IMR-90 (cell line): Measurements from ENCODE around the gene CMSS1. TPM values are rescaled to one million over a fixed set of nuclear protein-coding genes. Genes with fewer than 3 reads are reported as not detected.

Source experiments
- ATAC-seq: fragments of 200-7000 bp; cut with Tn5 transposase; 2 replicates; pipeline ENCODE4 v1.9.1; 2020; ENCODE audit warnings: low read depth, mild to moderate bottlenecking, moderate library complexity
- BruUV-seq: library from RNA; stranded (reverse); fragments of 400-500 nt; replicated peaks from 2 replicates; lab custom pipeline; 2021; lab: Mats Ljungman, UMichigan
- CTCF ChIA-PET: fragments of 300-600 bp; formaldehyde crosslinking; extraction: SDS; loops from one replicate; lab custom pipeline; 2021; ENCODE audit warnings: antibody characterized with exemption; lab: Yijun Ruan, JAX
- POLR2A ChIA-PET: fragments of 300-600 bp; sonication (Branson Sonifier 250); formaldehyde crosslinking; loops from one replicate; lab custom pipeline; 2022; ENCODE audit warnings: antibody characterized with exemption; ENCODE audit not compliant: unreplicated experiment; lab: Charles Lee
- DNase-seq: peaks from one replicate; pipeline ENCODE4 v3.0.0; 2013
- H2AFZ ChIP-seq: replicated peaks from 2 replicates; pipeline ENCODE3; 2013; ENCODE audit warnings: low read length, mild to moderate bottlenecking; ENCODE audit not compliant: poor library complexity
- H2AK5ac ChIP-seq: 2 replicates; pipeline ENCODE4 v1.6.1; 2013; ENCODE audit warnings: low read depth, low read length, inconsistent platforms
- H2AK9ac ChIP-seq: replicated peaks from 2 replicates; pipeline ENCODE3; 2013; ENCODE audit warnings: mild to moderate bottlenecking, low read depth, low read length, moderate library complexity; ENCODE audit not compliant: poor library complexity
- H2BK120ac ChIP-seq: 2 replicates; pipeline ENCODE4 v1.6.1; 2013; ENCODE audit warnings: low read depth, low read length, inconsistent platforms
- H2BK15ac ChIP-seq: 3 replicates; pipeline ENCODE4 v1.6.1; 2013; ENCODE audit warnings: low read depth, low read length, inconsistent platforms
- H2BK20ac ChIP-seq: 2 replicates; pipeline ENCODE4 v1.6.1; 2013; ENCODE audit warnings: low read depth, mild to moderate bottlenecking, inconsistent platforms, low read length, moderate library complexity
- H2BK5ac ChIP-seq: 2 replicates; pipeline ENCODE4 v1.6.1; 2013; ENCODE audit warnings: mild to moderate bottlenecking, low read depth, low read length, inconsistent platforms; ENCODE audit not compliant: poor library complexity, severe bottlenecking
- H3K14ac ChIP-seq: replicated peaks from 2 replicates; pipeline ENCODE4 v1.6.1; 2013; ENCODE audit warnings: low read depth, low read length, inconsistent platforms
- H3K18ac ChIP-seq: 2 replicates; pipeline ENCODE4 v1.6.1; 2013; ENCODE audit warnings: low read depth, low read length, control low read depth
- H3K23ac ChIP-seq: 2 replicates; pipeline ENCODE4 v1.6.1; 2013; ENCODE audit warnings: low read depth, low read length, inconsistent platforms
- H3K27ac ChIP-seq: 2 replicates; pipeline ENCODE4 v1.5.1; 2013; ENCODE audit warnings: mild to moderate bottlenecking, control low read depth, low read length; ENCODE audit not compliant: insufficient read depth
- H3K27me3 ChIP-seq: 2 replicates; pipeline ENCODE4 v1.6.1; 2013; ENCODE audit warnings: low read length; ENCODE audit not compliant: control insufficient read depth, insufficient read depth
- H3K36me3 ChIP-seq: 2 replicates; pipeline ENCODE4 v1.6.1; 2013; ENCODE audit warnings: low read length, mixed read lengths; ENCODE audit not compliant: control insufficient read depth, insufficient read depth
- H3K4ac ChIP-seq: 2 replicates; pipeline ENCODE4 v1.6.1; 2013; ENCODE audit warnings: low read depth, low read length, inconsistent platforms
- H3K4me1 ChIP-seq: 2 replicates; pipeline ENCODE4 v1.6.1; 2013; ENCODE audit warnings: low read length, mixed read lengths; ENCODE audit not compliant: control insufficient read depth, insufficient read depth
- H3K4me2 ChIP-seq: 2 replicates; pipeline ENCODE4 v1.6.1; 2013; ENCODE audit warnings: low read depth, mild to moderate bottlenecking, control low read depth, low read length, moderate library complexity
- H3K4me3 ChIP-seq: 2 replicates; pipeline ENCODE4 v1.5.1; 2013; ENCODE audit warnings: low read depth, mild to moderate bottlenecking, control low read depth, low read length, moderate library complexity; ENCODE audit not compliant: insufficient read depth
- H3K56ac ChIP-seq: 2 replicates; pipeline ENCODE4 v1.6.1; 2013; ENCODE audit warnings: low read length, inconsistent platforms; ENCODE audit not compliant: insufficient read depth; ENCODE audit errors: extremely low read depth
- H3K79me1 ChIP-seq, 2 experiments: 2 replicates each; pipeline ENCODE4 v1.6.1; 2013; ENCODE audit warnings: low read length in 2 of 2, inconsistent platforms in 1 of 2, low read depth in 1 of 2
- H3K9ac ChIP-seq: 2 replicates; pipeline ENCODE4 v1.6.1; 2013; ENCODE audit warnings: low read depth, low read length, control low read depth
- H3K9me1 ChIP-seq: 2 replicates; pipeline ENCODE4 v1.6.1; 2013; ENCODE audit warnings: low read length, inconsistent platforms; ENCODE audit not compliant: insufficient read depth
- H3K9me3 ChIP-seq: 2 replicates; pipeline ENCODE4 v1.6.1; 2013; ENCODE audit warnings: low read length; ENCODE audit not compliant: control insufficient read depth, insufficient read depth
- H4K20me1 ChIP-seq: 2 replicates; pipeline ENCODE4 v1.6.1; 2013; ENCODE audit warnings: low read length, inconsistent platforms; ENCODE audit not compliant: insufficient read depth
- H4K5ac ChIP-seq: 2 replicates; pipeline ENCODE4 v1.6.1; 2013; ENCODE audit warnings: mild to moderate bottlenecking, low read depth, low read length, control low read depth
- H4K8ac ChIP-seq, 2 experiments: 2 replicates each; pipeline ENCODE4 v1.6.1; 2013; ENCODE audit warnings: low read depth in 2 of 2, low read length in 2 of 2, control low read depth in 1 of 2, inconsistent platforms in 1 of 2
- H4K91ac ChIP-seq: 2 replicates; pipeline ENCODE4 v1.6.1; 2013; ENCODE audit warnings: low read depth, low read length, inconsistent platforms; ENCODE audit not compliant: insufficient read depth
- BHLHE40 ChIP-seq: fragments of 150-350 bp; IDR thresholded peaks from 2 replicates; pipeline ENCODE4 v1.6.1; 2016; ENCODE audit warnings: mild to moderate bottlenecking, low read depth, low read length
- CEBPB ChIP-seq: IDR thresholded peaks from 2 replicates; pipeline ENCODE4 v1.6.1; 2012; ENCODE audit warnings: low read depth, low read length, improper control_type of control experiment
- CHD1 ChIP-seq: IDR thresholded peaks from 2 replicates; pipeline ENCODE4 v1.6.1; 2012; ENCODE audit warnings: low read depth, low read length, improper control_type of control experiment
- FOS ChIP-seq: fragments of 150-350 bp; IDR thresholded peaks from 2 replicates; pipeline ENCODE4 v1.6.1; 2016; ENCODE audit warnings: low read depth, low read length
- MAFK ChIP-seq: IDR thresholded peaks from 2 replicates; pipeline ENCODE4 v1.6.1; 2012; ENCODE audit warnings: low read depth, low read length, improper control_type of control experiment
- MAZ ChIP-seq: IDR thresholded peaks from 2 replicates; pipeline ENCODE4 v1.6.1; 2012; ENCODE audit warnings: low read depth, mild to moderate bottlenecking, low read length, improper control_type of control experiment, moderate library complexity, borderline replicate concordance
- MXI1 ChIP-seq: IDR thresholded peaks from 2 replicates; pipeline ENCODE4 v1.6.1; 2012; ENCODE audit warnings: low read depth, mild to moderate bottlenecking, low read length, moderate library complexity, borderline replicate concordance
- NFE2L2 ChIP-seq: fragments of 150-350 bp; IDR thresholded peaks from 2 replicates; pipeline ENCODE4 v1.6.1; 2016; ENCODE audit warnings: low read depth, mild to moderate bottlenecking, low read length
- POLR2A ChIP-seq: IDR thresholded peaks from 2 replicates; pipeline ENCODE4 v1.6.1; 2012; ENCODE audit warnings: mild to moderate bottlenecking, low read depth, low read length
- RAD21 ChIP-seq: IDR thresholded peaks from 2 replicates; pipeline ENCODE4 v1.6.1; 2012; ENCODE audit warnings: low read length, improper control_type of control experiment
- RCOR1 ChIP-seq: IDR thresholded peaks from 2 replicates; pipeline ENCODE4 v1.6.1; 2012; ENCODE audit warnings: mild to moderate bottlenecking, low read length, improper control_type of control experiment; ENCODE audit not compliant: insufficient replicate concordance
- RFX5 ChIP-seq: IDR thresholded peaks from 2 replicates; pipeline ENCODE4 v1.8.0; 2012; ENCODE audit warnings: low read depth, mild to moderate bottlenecking, low read length, moderate library complexity
- SMC3 ChIP-seq: fragments of 150-350 bp; IDR thresholded peaks from 2 replicates; pipeline ENCODE4 v1.6.1; 2016; ENCODE audit warnings: low read depth, mild to moderate bottlenecking, antibody characterized with exemption, low read length, moderate library complexity
- WGBS, 2 experiments: methylation state at CpG; one replicate each; pipeline versions ENCODE4 v1.1.5 to v1.1.7; 2013; ENCODE audit warnings: missing lambda C conversion rate in 2 of 2; ENCODE audit not compliant: insufficient read length in 1 of 2; ENCODE audit errors: extremely low coverage in 2 of 2; 5-methylcytosine and 5-hydroxymethylcytosine counted together
- dilution Hi-C: fragments of 300-500 bp; cut with HindIII; formaldehyde crosslinking; loops from one replicate; pipeline ENCODE4 v1.14.3; 2018; ENCODE audit warnings: low sequenced_read_pairs; ENCODE audit not compliant: unreplicated experiment
- in situ Hi-C: fragments of 300-500 bp; cut with MboI; formaldehyde crosslinking; loops from 3 replicates; pipeline ENCODE4 v1.14.3; 2019; ENCODE audit warnings: low sequenced_read_pairs, inconsistent platforms, mixed read lengths
- intact Hi-C: fragments of 100-400 bp; cut with micrococcal nuclease; formaldehyde crosslinking; loops from 2 replicates; pipeline ENCODE4 v1.10.0; 2022
- polyA plus RNA-seq, 3 experiments: library from polyadenylated mRNA; depleted of rRNA; stranded (reverse); fragments of >200 nt; gene quantifications; 2 replicates each; pipeline ENCODE4 v1.2.3, GENCODE V29; 2012; ENCODE audit warnings: low replicate concordance in 1 of 3
- total RNA-seq: library from RNA; depleted of rRNA; stranded (reverse); fragments of >200 nt; gene quantifications from 2 replicates; pipeline ENCODE4 v1.2.3, GENCODE V29; 2012
- TF ChIP-seq, protein P1 (sequence below): fragments of 150-350 bp; IDR thresholded peaks from 2 replicates; pipeline ENCODE4 v1.6.1; 2017; ENCODE audit warnings: mild to moderate bottlenecking, antibody characterized with exemption, low read length, low read depth
- TF ChIP-seq, protein P2 (sequence below): conservative IDR thresholded peaks from 2 replicates; pipeline ENCODE4 v1.5.1; 2012; ENCODE audit warnings: mild to moderate bottlenecking, low read depth, low read length, improper control_type of control experiment

CMSS1 gene
- total and polyA plus RNA-seq, 2 of the 4 experiments (the other 2 are of a cell fraction) = 12.5 to 13.6 TPM

DNA sequence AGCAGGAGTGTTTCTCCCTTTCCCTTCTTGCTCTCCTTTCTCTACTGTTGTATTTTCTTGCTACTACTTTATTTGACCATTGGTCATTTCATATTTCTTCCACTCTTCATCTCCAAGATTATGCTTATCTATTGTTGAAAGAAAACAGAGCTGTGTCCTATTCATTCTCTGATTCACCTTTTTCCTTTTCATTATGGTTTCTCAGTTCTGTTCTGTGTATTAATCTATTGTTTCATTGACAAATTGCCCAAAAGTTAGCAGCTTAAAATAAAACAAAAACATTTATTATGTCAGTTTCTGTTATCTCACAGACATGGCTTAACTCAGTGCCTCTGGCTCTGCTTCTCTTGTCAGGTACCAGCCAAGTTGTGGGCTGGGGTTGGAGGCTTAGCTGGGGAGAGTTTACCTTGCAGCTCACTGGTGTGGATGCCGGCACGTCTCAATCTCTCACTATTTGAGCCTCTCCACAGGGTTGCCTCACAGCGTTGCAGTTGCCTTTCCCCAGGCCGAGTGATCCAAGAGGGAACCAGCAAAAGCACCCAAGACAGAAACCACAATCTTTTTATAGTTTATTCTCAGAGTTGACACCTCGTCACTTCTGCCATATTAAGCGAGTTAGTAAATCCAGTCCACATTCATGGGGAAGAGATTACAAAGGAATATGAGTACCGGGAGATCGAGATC is 333.5 kb downstream of the CMSS1 start:
- H4K20me1 ChIP-seq = no peaks in the 10 kb centered on the region
- H3K23ac ChIP-seq = no peak overlapping the region
- H3K4me3 ChIP-seq = no peak overlapping the region
- intact Hi-C loops (no loop called here), dilution Hi-C loops (no loop called here), in situ Hi-C loops (no loop called here)
- no peak overlapping the region for H3K9ac ChIP-seq
- no peak overlapping the region for H4K5ac ChIP-seq
- no peaks in the 10 kb centered on the region for H3K79me1 ChIP-seq
- no peak overlapping the region for H3K4me2 ChIP-seq
- H3K18ac ChIP-seq = no peak overlapping the region
- CTCF ChIA-PET = interaction anchor here (0.6 kb wide), 1 partner anchor 270 kb away, joined by 3 read pairs; no protein-coding TSS in a partner anchor
- H3K14ac ChIP-seq = no peak overlapping the region
- no peak overlapping the region for H2AK5ac ChIP-seq
- POLR2A ChIA-PET = interaction anchor here (0.7 kb wide), 1 partner anchor 11 kb away, joined by 3 read pairs; no protein-coding TSS in a partner anchor
- H4K91ac ChIP-seq = no peak overlapping the region
- ATAC-seq = no peak
- no peak overlapping the region for H2BK20ac ChIP-seq
- no peak overlapping the region for H3K4ac ChIP-seq
- no peaks in the 10 kb centered on the region for H3K27me3 ChIP-seq
- no peak for DNase-seq
- no peak overlapping the region for H2BK15ac ChIP-seq
- H3K4me1 ChIP-seq = peaks cover 4% of the 10 kb centered on the region; the same call in 1 of the 2 replicates
- no peak overlapping the region for H4K8ac ChIP-seq
- H2AFZ ChIP-seq = no peak overlapping the region
- no TSS peak for BruUV-seq
- no peak overlapping the region for H2BK5ac ChIP-seq
- no peak overlapping the region for H3K27ac ChIP-seq
- peaks cover 5% of the 10 kb centered on the region for H3K9me3 ChIP-seq
- no peak overlapping the region for H3K56ac ChIP-seq
- WGBS, 2 experiments = 100% methylated on average over 2 of the region's 8 CpGs; no CpG with 5 or more reads in 1 of the 2 experiments
- H2AK9ac ChIP-seq = no peak overlapping the region
- H2BK120ac ChIP-seq = 0 out of 2 replicates have a peak overlapping the region, but pooled peaks have one; percentile 25
- H3K9me1 ChIP-seq = 0 out of 2 replicates have a peak, but pooled peaks cover 3% of the 10 kb centered on the region
- H3K36me3 ChIP-seq = no peaks in the 10 kb centered on the region
- TF ChIP-seq RAD21 = no peak
- TF ChIP-seq RFX5 = no peak
- no peak for TF ChIP-seq FOS
- no peak for TF ChIP-seq MAZ
- TF ChIP-seq RCOR1 = no peak
- no peak for TF ChIP-seq MXI1
- TF ChIP-seq, protein P1, sequence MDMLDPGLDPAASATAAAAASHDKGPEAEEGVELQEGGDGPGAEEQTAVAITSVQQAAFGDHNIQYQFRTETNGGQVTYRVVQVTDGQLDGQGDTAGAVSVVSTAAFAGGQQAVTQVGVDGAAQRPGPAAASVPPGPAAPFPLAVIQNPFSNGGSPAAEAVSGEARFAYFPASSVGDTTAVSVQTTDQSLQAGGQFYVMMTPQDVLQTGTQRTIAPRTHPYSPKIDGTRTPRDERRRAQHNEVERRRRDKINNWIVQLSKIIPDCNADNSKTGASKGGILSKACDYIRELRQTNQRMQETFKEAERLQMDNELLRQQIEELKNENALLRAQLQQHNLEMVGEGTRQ = no peak
- TF ChIP-seq CHD1 = no peak
- TF ChIP-seq, protein P2, sequence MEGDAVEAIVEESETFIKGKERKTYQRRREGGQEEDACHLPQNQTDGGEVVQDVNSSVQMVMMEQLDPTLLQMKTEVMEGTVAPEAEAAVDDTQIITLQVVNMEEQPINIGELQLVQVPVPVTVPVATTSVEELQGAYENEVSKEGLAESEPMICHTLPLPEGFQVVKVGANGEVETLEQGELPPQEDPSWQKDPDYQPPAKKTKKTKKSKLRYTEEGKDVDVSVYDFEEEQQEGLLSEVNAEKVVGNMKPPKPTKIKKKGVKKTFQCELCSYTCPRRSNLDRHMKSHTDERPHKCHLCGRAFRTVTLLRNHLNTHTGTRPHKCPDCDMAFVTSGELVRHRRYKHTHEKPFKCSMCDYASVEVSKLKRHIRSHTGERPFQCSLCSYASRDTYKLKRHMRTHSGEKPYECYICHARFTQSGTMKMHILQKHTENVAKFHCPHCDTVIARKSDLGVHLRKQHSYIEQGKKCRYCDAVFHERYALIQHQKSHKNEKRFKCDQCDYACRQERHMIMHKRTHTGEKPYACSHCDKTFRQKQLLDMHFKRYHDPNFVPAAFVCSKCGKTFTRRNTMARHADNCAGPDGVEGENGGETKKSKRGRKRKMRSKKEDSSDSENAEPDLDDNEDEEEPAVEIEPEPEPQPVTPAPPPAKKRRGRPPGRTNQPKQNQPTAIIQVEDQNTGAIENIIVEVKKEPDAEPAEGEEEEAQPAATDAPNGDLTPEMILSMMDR = no peak
- no peak for TF ChIP-seq POLR2A
- no peak for TF ChIP-seq MAFK
- TF ChIP-seq CEBPB = no peak
- no peak for TF ChIP-seq SMC3
- no peak for TF ChIP-seq NFE2L2
- TF ChIP-seq BHLHE40 = no peak
